Measurements from ENCODE around the gene TBX20. TPM values are rescaled to one million over a fixed set of nuclear protein-coding genes. Genes with fewer than 3 reads are reported as not detected.
"Not testable (repeated sequence)": the region's sequence is repeated elsewhere in the genome, so short reads cannot be mapped to it uniquely, and the experiment has no call there.

The TBX20 gene
- total RNA-seq, 1 experiment from 2014 or later: not detected

DNA sequence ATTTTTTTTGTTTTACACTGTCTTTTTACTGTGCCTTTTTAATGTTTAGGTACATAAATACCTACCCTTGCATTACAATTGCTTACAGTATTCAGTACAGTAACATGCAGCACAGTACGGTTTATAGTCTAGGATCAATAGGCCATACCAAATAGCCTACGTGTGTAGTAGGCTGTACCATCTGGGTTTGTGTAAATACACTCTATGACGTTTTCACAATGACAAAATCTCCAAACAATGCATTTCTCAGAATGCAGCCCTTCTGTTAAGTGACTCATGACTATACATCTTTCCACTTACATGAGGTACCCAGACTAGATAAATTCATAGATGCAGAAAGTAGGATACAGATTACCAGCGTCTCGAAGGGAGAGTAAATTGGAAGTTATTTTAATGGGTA, 26.5 kb downstream of the TBX20 start:
- not testable (repeated sequence) for H3K4me1 ChIP-seq (ENCODE audit: insufficient read depth, low read length); H4K20me1 ChIP-seq (ENCODE audit: control insufficient read depth, insufficient read depth, insufficient read length); H4K5ac ChIP-seq (ENCODE audit: insufficient read length, low read depth, low read length); H2BK120ac ChIP-seq (ENCODE audit: low read depth, low read length, poor library complexity, severe bottlenecking); H3K27ac ChIP-seq (ENCODE audit: insufficient read length, low read depth, low read length); H2AK5ac ChIP-seq (ENCODE audit: insufficient read length, low read length); H3K27ac Mint-ChIP-seq; H3K27me3 Mint-ChIP-seq (ENCODE audit: low read depth); H3K4me3 Mint-ChIP-seq; H4K91ac ChIP-seq (ENCODE audit: insufficient read length, low read depth, low read length); H3K36me3 Mint-ChIP-seq (ENCODE audit: insufficient read depth in 1 of 3, low read depth in 3 of 3); DNase-seq; H2AFZ ChIP-seq (ENCODE audit: low read length); H3K4me1 Mint-ChIP-seq; H3K56ac ChIP-seq (ENCODE audit: insufficient read length, low read depth, low read length); H3K27me3 ChIP-seq (ENCODE audit: insufficient read depth, low read length); H2BK15ac ChIP-seq (ENCODE audit: low read depth, low read length); H3K9me3 ChIP-seq (ENCODE audit: control insufficient read depth, low read depth, low read length); H3K9ac ChIP-seq (ENCODE audit: extremely low read depth, insufficient read length, low read length); H3K79me2 ChIP-seq (ENCODE audit: insufficient read depth, low read length); H4K8ac ChIP-seq (replicated peaks; ENCODE audit: insufficient read length, low read depth, low read length); H3K18ac ChIP-seq (ENCODE audit: insufficient read length, low read depth, low read length); H3K23ac ChIP-seq (ENCODE audit: insufficient read length, low read depth, low read length); H2BK5ac ChIP-seq (ENCODE audit: insufficient read length, low read length); H3K23me2 ChIP-seq (ENCODE audit: insufficient read length, low read depth, low read length, poor library complexity, severe bottlenecking); H3T11ph ChIP-seq (ENCODE audit: low read length); H3K4me2 ChIP-seq (ENCODE audit: insufficient read depth, insufficient read length, low read length); H3K4ac ChIP-seq (ENCODE audit: low read depth, low read length); H3K9me3 Mint-ChIP-seq; H2BK20ac ChIP-seq (ENCODE audit: low read depth, low read length, poor library complexity, severe bottlenecking); H3K79me1 ChIP-seq (ENCODE audit: insufficient read depth, low read depth, low read length, poor library complexity, severe bottlenecking); H2BK12ac ChIP-seq (ENCODE audit: insufficient read length, low read depth, low read length); H3K14ac ChIP-seq (ENCODE audit: insufficient read depth, low read length)
- WGBS (ENCODE audit: extremely low coverage, insufficient read length, low lambda C conversion rate): no CpG with 5 or more reads among the region's 5 CpGs

DNA sequence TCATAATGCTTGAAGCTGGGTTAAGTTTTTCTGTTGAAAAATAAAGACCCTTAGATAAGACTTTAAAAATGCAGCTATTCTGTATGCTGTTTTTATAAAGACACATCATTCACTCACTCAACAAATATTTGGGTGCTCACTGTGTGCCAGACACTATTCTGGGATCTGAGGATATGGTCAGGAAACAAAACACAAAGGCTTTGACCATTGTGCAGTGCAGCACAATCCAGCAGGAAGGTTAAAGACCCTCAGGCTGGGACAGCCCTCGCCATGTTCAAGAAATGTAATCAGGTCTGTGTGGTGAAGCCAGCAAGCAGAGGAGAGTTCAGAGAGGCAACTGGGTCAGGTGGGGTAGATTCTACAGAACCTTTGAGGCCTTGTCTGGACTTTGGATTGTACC, 31.5 kb downstream of the TBX20 start:
- H4K8ac ChIP-seq (replicated peaks; ENCODE audit: insufficient read length, low read depth, low read length); H2AK5ac ChIP-seq (ENCODE audit: insufficient read length, low read length); DNase-seq; H3K27ac Mint-ChIP-seq; H3K27ac ChIP-seq (ENCODE audit: insufficient read length, low read depth, low read length); H3K27me3 Mint-ChIP-seq (ENCODE audit: low read depth); H4K5ac ChIP-seq (ENCODE audit: insufficient read length, low read depth, low read length); H3K4ac ChIP-seq (ENCODE audit: low read depth, low read length); H2BK12ac ChIP-seq (ENCODE audit: insufficient read length, low read depth, low read length); H3K23ac ChIP-seq (ENCODE audit: insufficient read length, low read depth, low read length); H3K9me3 ChIP-seq (ENCODE audit: control insufficient read depth, low read depth, low read length); H3K14ac ChIP-seq (ENCODE audit: insufficient read depth, low read length); H3K4me1 Mint-ChIP-seq; H3K18ac ChIP-seq (ENCODE audit: insufficient read length, low read depth, low read length); H4K20me1 ChIP-seq (ENCODE audit: control insufficient read depth, insufficient read depth, insufficient read length); H2BK5ac ChIP-seq (ENCODE audit: insufficient read length, low read length); H3K79me1 ChIP-seq (ENCODE audit: insufficient read depth, low read depth, low read length, poor library complexity, severe bottlenecking); H3K4me1 ChIP-seq (ENCODE audit: insufficient read depth, low read length); H3T11ph ChIP-seq (ENCODE audit: low read length); H3K4me2 ChIP-seq (ENCODE audit: insufficient read depth, insufficient read length, low read length); H2BK20ac ChIP-seq (ENCODE audit: low read depth, low read length, poor library complexity, severe bottlenecking); H3K27me3 ChIP-seq (ENCODE audit: insufficient read depth, low read length); H2BK15ac ChIP-seq (ENCODE audit: low read depth, low read length); H3K9ac ChIP-seq (ENCODE audit: extremely low read depth, insufficient read length, low read length); H3K79me2 ChIP-seq (ENCODE audit: insufficient read depth, low read length); H4K91ac ChIP-seq (ENCODE audit: insufficient read length, low read depth, low read length); H3K36me3 Mint-ChIP-seq (ENCODE audit: insufficient read depth in 1 of 3, low read depth in 3 of 3); H3K56ac ChIP-seq (ENCODE audit: insufficient read length, low read depth, low read length); H2BK120ac ChIP-seq (ENCODE audit: low read depth, low read length, poor library complexity, severe bottlenecking); H2AFZ ChIP-seq (ENCODE audit: low read length); H3K23me2 ChIP-seq (ENCODE audit: insufficient read length, low read depth, low read length, poor library complexity, severe bottlenecking); H3K4me3 Mint-ChIP-seq; H3K9me3 Mint-ChIP-seq: not testable (repeated sequence)
- no CpG with 5 or more reads among the region's 1 CpG for WGBS (ENCODE audit: extremely low coverage, insufficient read length, low lambda C conversion rate)
